AG04450 (cell line): ENCODE measurements around the gene TNIK. TPM values are rescaled to one million over a fixed set of nuclear protein-coding genes. Genes with fewer than 3 reads are reported as not detected.

Experiments used
- CTCF ChIA-PET: fragments of 300-600, 350-600 bp; formaldehyde crosslinking; extraction: SDS; loops from one replicate; lab custom pipeline; 2022; ENCODE audit warnings: antibody characterized with exemption, inconsistent platforms; lab: Charles Lee
- POLR2A ChIA-PET: fragments of 350-600 bp; formaldehyde crosslinking; extraction: SDS; loops from one replicate; lab custom pipeline; 2021; ENCODE audit warnings: antibody characterized with exemption, inconsistent platforms; lab: Yijun Ruan, JAX
- DNase-seq: peaks from one replicate; pipeline ENCODE4 v3.0.0-alpha.2; 2011; ENCODE audit warnings: low read depth, low spot score
- H3K27ac ChIP-seq: one replicate; pipeline ENCODE4 v1.5.1; 2012; ENCODE audit warnings: low read depth, low read length, control low read depth
- H3K27me3 ChIP-seq: one replicate; pipeline ENCODE4 v1.6.0; 2012; ENCODE audit warnings: low read length; ENCODE audit not compliant: control insufficient read depth, insufficient read depth
- H3K4me3 ChIP-seq: 2 replicates; pipeline ENCODE4 v1.5.1; 2011; ENCODE audit warnings: mild to moderate bottlenecking, low read depth, low read length, control low read depth
- H3K9me3 ChIP-seq: 2 replicates; pipeline ENCODE4 v1.5.1; 2012; ENCODE audit warnings: low read length; ENCODE audit not compliant: control insufficient read depth, insufficient read depth
- polyA plus RNA-seq: library from polyadenylated mRNA; depleted of rRNA; stranded (reverse); fragments of >200 nt; gene quantifications from 2 replicates; pipeline ENCODE4 v1.2.3, GENCODE V29; 2011
- TF ChIP-seq, protein P1 (sequence below): IDR thresholded peaks from 2 replicates; pipeline ENCODE4 v1.5.1; 2011; ENCODE audit warnings: low read depth, low read length, control low read depth, inconsistent platforms

The TNIK gene
- polyA plus RNA-seq, 1 experiment: 9.0 TPM

DNA sequence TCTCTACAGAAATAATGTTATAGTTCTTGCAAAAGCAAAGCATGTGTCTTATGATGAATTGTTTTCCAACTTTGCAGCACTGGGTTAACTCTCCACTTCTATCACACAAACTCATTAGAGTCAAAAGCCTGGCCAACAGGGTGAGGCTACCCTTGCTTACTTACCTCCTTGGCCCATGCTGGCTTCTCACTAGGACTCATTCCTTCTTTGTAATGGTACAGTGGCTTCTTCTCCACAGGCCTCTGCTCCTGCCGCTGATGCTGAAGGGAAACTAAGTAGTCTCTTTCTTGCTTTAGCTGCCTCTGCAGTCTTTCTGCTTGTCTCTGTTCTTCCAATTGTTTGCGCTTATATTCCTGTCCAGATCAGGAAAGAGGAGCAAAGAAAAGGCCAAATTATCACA is 322.2 kb downstream of the TNIK start:
- CTCF ChIA-PET: interaction anchor here (0.9 kb wide), 1 partner anchor 176 kb away, joined by 4 read pairs; no protein-coding TSS in a partner anchor
- POLR2A ChIA-PET: no interaction called here

DNA sequence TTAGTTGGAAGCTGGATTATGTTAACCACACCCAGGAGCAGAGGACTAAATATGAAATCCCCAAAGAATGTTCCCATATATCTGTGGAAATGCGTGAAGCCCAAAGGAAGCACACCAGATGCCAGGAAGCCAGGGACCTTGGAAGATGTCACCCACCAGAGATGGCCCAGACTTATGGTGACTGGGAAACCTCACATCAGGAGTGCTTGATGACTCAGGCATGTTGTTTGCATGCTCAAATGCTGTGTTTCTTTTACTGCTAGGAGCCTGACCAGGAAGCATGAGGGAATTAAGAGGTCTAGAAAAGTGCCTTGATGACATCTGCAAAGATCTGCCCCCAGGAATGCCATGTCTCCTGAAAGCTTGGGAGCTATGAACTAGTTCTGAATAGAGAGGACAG is 324.7 kb downstream of the TNIK start:
- no peak for DNase-seq
- Histone ChIP-seq H3K27ac (no peak overlapping the region), H3K4me3 (no peak overlapping the region), H3K27me3 (no peaks in the 10 kb centered on the region), H3K9me3 (no peaks in the 10 kb centered on the region)
- TF ChIP-seq, protein P1, sequence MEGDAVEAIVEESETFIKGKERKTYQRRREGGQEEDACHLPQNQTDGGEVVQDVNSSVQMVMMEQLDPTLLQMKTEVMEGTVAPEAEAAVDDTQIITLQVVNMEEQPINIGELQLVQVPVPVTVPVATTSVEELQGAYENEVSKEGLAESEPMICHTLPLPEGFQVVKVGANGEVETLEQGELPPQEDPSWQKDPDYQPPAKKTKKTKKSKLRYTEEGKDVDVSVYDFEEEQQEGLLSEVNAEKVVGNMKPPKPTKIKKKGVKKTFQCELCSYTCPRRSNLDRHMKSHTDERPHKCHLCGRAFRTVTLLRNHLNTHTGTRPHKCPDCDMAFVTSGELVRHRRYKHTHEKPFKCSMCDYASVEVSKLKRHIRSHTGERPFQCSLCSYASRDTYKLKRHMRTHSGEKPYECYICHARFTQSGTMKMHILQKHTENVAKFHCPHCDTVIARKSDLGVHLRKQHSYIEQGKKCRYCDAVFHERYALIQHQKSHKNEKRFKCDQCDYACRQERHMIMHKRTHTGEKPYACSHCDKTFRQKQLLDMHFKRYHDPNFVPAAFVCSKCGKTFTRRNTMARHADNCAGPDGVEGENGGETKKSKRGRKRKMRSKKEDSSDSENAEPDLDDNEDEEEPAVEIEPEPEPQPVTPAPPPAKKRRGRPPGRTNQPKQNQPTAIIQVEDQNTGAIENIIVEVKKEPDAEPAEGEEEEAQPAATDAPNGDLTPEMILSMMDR: no peak
- ChIA-PET CTCF (no interaction called here), POLR2A (no interaction called here)

More for the DNA sequence above, 322.2 kb downstream of the TNIK start:
- no peak overlapping the region for H3K4me3 ChIP-seq
- H3K27ac ChIP-seq: no peak overlapping the region
- no peaks in the 10 kb centered on the region for H3K9me3 ChIP-seq
- no peak for DNase-seq
- H3K27me3 ChIP-seq: no peaks in the 10 kb centered on the region
- TF ChIP-seq, protein P1: no peak

DNA sequence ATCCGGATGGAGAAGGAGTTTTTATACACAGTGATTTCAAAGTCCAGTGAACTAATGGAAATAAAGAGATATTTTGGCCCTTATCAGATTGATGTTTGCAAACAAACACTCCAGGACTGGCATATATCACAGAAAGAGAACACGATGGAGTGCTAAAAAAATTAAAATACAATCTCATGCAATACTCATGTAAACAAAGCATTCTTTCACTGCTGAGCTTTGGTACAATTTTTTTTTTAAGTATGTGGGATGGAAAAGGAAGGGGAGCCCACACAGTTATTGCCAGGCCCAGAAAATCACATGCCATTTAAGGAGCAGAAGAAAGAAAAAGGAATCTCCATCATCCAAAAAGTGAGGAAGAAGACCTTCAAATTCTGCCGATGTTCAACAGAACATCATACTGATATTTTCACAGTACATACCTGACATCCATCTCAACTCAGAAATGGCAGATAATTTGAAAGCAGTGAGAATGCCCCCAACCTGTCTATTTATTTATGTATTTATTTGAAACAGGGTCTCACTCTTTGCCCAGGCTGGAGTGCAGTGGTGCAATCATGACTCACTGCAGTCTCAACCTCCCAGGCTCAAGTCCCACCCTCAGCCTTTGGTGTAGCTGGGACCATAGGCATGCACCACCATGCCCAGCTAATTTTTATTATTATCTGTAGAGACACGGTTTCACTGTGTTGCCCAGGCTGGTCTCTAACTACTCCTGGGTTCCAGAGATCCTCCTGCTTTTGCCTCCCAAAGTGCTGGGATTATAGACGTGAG is 326.2 kb downstream of the TNIK start:
- H3K27me3 ChIP-seq: no peaks in the 10 kb centered on the region
- H3K4me3 ChIP-seq: no peak overlapping the region
- POLR2A ChIA-PET: no interaction called here
- no peak overlapping the region for H3K27ac ChIP-seq
- no peak for DNase-seq
- TF ChIP-seq, protein P1: no peak
- H3K9me3 ChIP-seq: no peaks in the 10 kb centered on the region
- CTCF ChIA-PET: no interaction called here

DNA sequence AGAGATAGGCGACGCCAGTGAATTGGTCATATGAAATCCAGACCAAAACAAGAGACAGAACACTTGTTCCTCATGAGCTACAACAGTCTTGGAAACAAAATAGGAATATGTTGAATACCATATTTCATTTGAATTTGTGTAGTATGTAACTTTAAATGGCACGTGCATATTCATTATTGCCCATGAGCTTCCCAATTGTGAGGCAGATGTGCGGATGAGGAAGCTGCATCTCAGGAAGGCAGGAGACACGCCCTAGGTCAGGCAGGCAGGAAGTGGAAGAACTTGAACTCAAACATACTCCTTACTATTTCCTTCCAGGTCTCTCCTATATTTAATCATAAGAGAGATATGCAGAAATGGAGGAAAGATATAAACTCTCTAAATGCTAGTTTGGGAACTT is 326.9 kb downstream of the TNIK start:
- Histone ChIP-seq H3K9me3 (no peaks in the 10 kb centered on the region), H3K27ac (no peak overlapping the region), H3K27me3 (no peaks in the 10 kb centered on the region), H3K4me3 (no peak overlapping the region)
- ChIA-PET CTCF (no interaction called here), POLR2A (no interaction called here)
- DNase-seq: no peak
- TF ChIP-seq, protein P1: no peak

DNA sequence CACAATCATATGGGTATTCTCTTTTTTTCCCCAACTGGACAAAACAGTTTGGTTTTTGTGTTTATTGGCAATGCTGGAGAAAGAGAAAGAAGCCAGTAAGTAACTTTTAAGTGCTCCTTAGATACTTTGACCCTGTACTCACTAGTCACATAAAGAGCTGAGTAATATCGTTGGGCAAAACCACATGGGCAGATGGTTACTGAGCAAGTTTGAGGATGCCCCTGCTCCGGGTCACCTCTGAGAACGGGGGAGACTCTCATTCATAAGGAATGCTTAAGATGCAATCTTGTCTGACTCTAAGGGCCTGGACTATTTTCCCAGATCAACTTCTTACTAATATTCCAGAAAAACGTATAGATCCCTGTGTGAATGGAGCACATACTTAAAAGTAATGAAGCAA is 327.3 kb downstream of the TNIK start:
- ChIA-PET CTCF (no interaction called here), POLR2A (no interaction called here)
- DNase-seq: peak; percentile 30
- no peaks in the 10 kb centered on the region for H3K27me3 ChIP-seq
- H3K9me3 ChIP-seq: no peaks in the 10 kb centered on the region
- no peak overlapping the region for H3K27ac ChIP-seq
- TF ChIP-seq, protein P1: no peak
- H3K4me3 ChIP-seq: no peak overlapping the region
